NB4 (cell line): ENCODE measurements around the gene ALOX12.

ENCODE experiments used
- DNase-seq: peaks from one replicate; pipeline ENCODE4 v3.0.0; 2010; ENCODE audit warnings: low read depth
- H3K4me3 ChIP-seq: one replicate; pipeline ENCODE4 v1.5.1; 2011; ENCODE audit warnings: mild to moderate bottlenecking, low read depth, low read length, moderate library complexity
- MAX ChIP-seq: IDR thresholded peaks from 2 replicates; pipeline ENCODE4 v1.6.1; 2011; ENCODE audit warnings: low read depth, low read length
- MYC ChIP-seq: IDR thresholded peaks from 2 replicates; pipeline ENCODE4 v1.6.1; 2011; ENCODE audit warnings: low read depth, low read length
- POLR2A ChIP-seq: IDR thresholded peaks from 2 replicates; pipeline ENCODE4 v1.6.1; 2011; ENCODE audit warnings: mild to moderate bottlenecking; ENCODE audit not compliant: insufficient read length; ENCODE audit errors: extremely low read depth
- TF ChIP-seq, protein P1 (sequence below): IDR thresholded peaks from one replicate; pipeline ENCODE4 v1.5.1; 2012; ENCODE audit warnings: low read depth, low read length

The ALOX12 gene

GRCh38 chr17:7018331-7018964 lies 22.6 kb downstream of the ALOX12 start:
- DNase-seq, result no peak
- TF ChIP-seq POLR2A (no peak), MYC (no peak), MAX (no peak)
- TF ChIP-seq, protein P1, sequence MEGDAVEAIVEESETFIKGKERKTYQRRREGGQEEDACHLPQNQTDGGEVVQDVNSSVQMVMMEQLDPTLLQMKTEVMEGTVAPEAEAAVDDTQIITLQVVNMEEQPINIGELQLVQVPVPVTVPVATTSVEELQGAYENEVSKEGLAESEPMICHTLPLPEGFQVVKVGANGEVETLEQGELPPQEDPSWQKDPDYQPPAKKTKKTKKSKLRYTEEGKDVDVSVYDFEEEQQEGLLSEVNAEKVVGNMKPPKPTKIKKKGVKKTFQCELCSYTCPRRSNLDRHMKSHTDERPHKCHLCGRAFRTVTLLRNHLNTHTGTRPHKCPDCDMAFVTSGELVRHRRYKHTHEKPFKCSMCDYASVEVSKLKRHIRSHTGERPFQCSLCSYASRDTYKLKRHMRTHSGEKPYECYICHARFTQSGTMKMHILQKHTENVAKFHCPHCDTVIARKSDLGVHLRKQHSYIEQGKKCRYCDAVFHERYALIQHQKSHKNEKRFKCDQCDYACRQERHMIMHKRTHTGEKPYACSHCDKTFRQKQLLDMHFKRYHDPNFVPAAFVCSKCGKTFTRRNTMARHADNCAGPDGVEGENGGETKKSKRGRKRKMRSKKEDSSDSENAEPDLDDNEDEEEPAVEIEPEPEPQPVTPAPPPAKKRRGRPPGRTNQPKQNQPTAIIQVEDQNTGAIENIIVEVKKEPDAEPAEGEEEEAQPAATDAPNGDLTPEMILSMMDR, result no peak
- no peak overlapping the region for H3K4me3 ChIP-seq

DNA sequence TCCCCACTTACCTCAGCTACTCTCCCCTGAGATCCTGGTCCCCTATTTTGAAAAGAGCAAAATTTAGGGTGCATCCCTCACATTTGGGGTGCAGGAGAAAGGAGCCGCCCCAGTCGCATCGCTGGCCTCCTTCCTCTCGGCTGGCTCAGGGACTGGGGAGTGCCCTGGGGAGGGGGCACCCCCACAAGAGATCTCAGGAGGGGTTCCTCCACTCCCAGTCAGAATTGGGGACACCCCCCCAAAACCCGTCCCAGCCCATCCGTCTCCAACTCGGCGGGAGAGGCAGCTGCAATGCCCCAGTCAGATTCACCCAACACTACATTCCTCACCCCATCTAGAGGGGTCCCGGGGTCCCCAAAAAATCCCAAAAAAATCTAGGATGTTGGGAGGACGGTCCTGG lies 23.5 kb downstream of the ALOX12 start:
- no peak for TF ChIP-seq POLR2A
- TF ChIP-seq, protein P1, result no peak
- no peak for TF ChIP-seq MYC
- no peak for TF ChIP-seq MAX
- no peak for DNase-seq
- H3K4me3 ChIP-seq, result no peak overlapping the region

GRCh38 chr17:7019839-7020519 lies 24.1 kb downstream of the ALOX12 start:
- H3K4me3 ChIP-seq, result no peak overlapping the region
- DNase-seq, result no peak
- TF ChIP-seq POLR2A (no peak), MYC (no peak)
- TF ChIP-seq, protein P1, result no peak

GRCh38 chr17:7020894-7021664 lies 25.2 kb downstream of the ALOX12 start:
- H3K4me3 ChIP-seq, result no peak overlapping the region
- DNase-seq, result no peak
- TF ChIP-seq MAX, result no peak

DNA sequence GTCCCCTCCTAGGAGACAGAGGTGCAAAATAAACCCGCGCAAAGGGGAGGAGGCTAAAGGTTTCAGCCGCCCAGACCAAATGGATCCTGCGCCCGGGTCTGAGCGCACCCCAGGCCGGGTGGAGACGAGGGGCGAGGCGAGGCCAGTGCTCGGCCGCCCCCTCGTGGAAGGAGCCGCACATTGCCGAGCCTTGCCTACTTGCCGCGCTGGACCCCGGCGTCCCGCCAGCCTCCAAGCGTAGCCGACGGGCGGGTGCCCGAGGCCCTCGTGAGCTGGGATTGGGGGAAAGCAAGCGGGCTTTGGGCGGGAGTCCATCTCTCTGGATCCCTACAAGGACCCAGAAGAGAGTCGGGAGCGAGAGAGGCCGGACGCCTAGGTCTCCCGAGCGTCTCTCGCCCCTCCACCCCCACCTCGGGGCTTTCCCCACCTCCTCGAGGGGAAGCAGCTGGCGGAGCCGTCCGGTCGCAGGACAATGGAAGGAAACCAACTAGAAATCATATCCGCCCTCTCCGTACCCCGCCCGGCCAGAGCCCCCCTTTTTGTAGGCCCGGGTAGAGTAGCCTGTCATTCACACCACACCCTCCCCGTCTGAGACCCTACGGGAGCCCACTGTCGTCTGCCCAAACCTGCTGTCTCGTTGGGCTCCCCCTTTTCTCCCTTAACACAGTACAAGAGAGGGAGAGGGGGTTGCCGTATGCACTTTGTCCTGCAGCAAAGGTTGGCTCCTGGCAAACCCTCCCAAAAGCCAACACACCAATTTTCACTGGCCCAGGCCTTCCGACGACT lies 26.3 kb downstream of the ALOX12 start:
- peak; percentile 72 for DNase-seq
- TF ChIP-seq, protein P1, result peak; percentile 68
- TF ChIP-seq MAX, result no peak
- no peak overlapping the region for H3K4me3 ChIP-seq
